GM23338 (cell line): ENCODE data around the gene LDHD. TPM values are rescaled to one million over a fixed set of nuclear protein-coding genes. Genes with fewer than 3 reads are reported as not detected.

Experiments used
- ATAC-seq: fragments of 200-7000 bp; cut with Tn5 transposase; 3 replicates; pipeline ENCODE4 v1.9.1; 2020
- DNase-seq: peaks from one replicate; pipeline ENCODE4 v3.0.0-alpha.2; 2015; ENCODE audit warnings: low spot score
- H2AFZ ChIP-seq: fragments of 200-600 bp; sonication (generic); 2 replicates; pipeline ENCODE4 v1.8.0; 2016; ENCODE audit warnings: antibody characterized with exemption, mild to moderate bottlenecking, moderate library complexity
- H3F3A ChIP-seq: fragments of 200-600 bp; sonication (generic); replicated peaks from 2 replicates; pipeline ENCODE4 v1.8.0; 2017; ENCODE audit warnings: antibody characterized with exemption, mixed run types, low read depth
- H3K27ac ChIP-seq: fragments of 200-600 bp; sonication (generic); 2 replicates; pipeline ENCODE4 v1.6.1; 2016; ENCODE audit warnings: low read depth
- H3K27me3 ChIP-seq: fragments of 200-600 bp; sonication (generic); 2 replicates; pipeline ENCODE4 v1.8.0; 2016; ENCODE audit warnings: mild to moderate bottlenecking, mixed run types, moderate library complexity; ENCODE audit not compliant: insufficient read depth
- H3K36me3 ChIP-seq: fragments of 200-600 bp; sonication (generic); 2 replicates; pipeline ENCODE4 v1.8.0; 2016; ENCODE audit warnings: mild to moderate bottlenecking; ENCODE audit not compliant: insufficient read depth
- H3K4me1 ChIP-seq: fragments of 200-600 bp; sonication (generic); 2 replicates; pipeline ENCODE4 v1.8.0; 2016; ENCODE audit warnings: mild to moderate bottlenecking, moderate library complexity; ENCODE audit not compliant: insufficient read depth
- H3K4me2 ChIP-seq: fragments of 200-600 bp; sonication (generic); 2 replicates; pipeline ENCODE4 v1.7.1; 2017; ENCODE audit warnings: mixed run types
- H3K4me3 ChIP-seq: fragments of 200-600 bp; sonication (generic); 2 replicates; pipeline ENCODE4 v1.6.1; 2016; ENCODE audit warnings: mixed run types
- H3K79me2 ChIP-seq: fragments of 200-600 bp; sonication (generic); replicated peaks from 2 replicates; pipeline ENCODE4 v1.8.0; 2017; ENCODE audit warnings: mild to moderate bottlenecking; ENCODE audit not compliant: insufficient read depth
- H3K9me2 ChIP-seq: fragments of 200-600 bp; sonication (generic); 2 replicates; pipeline ENCODE4 v1.8.0; 2017; ENCODE audit not compliant: insufficient read depth
- H4K20me1 ChIP-seq: fragments of 200-600 bp; sonication (generic); replicated peaks from 2 replicates; pipeline ENCODE4 v1.8.0; 2017; ENCODE audit warnings: mild to moderate bottlenecking; ENCODE audit not compliant: insufficient read depth
- H3K27ac Mint-ChIP-seq: 2 replicates; pipeline ENCODE4 v1.8.0; 2020; ENCODE audit warnings: inconsistent platforms, mild to moderate bottlenecking, moderate library complexity, mixed read lengths
- H3K27me3 Mint-ChIP-seq: 3 replicates; pipeline ENCODE4 v1.8.0; 2022; ENCODE audit warnings: low read depth, mild to moderate bottlenecking, moderate library complexity, mixed read lengths, inconsistent platforms; ENCODE audit not compliant: insufficient read depth, poor library complexity
- H3K36me3 Mint-ChIP-seq: 3 replicates; pipeline ENCODE4 v1.8.0; 2021; ENCODE audit warnings: low read depth, mild to moderate bottlenecking, inconsistent platforms, moderate library complexity, mixed read lengths
- H3K4me1 Mint-ChIP-seq: 3 replicates; pipeline ENCODE4 v1.8.0; 2020; ENCODE audit warnings: mild to moderate bottlenecking, inconsistent platforms, mixed read lengths
- H3K4me3 Mint-ChIP-seq: 3 replicates; pipeline ENCODE4 v1.8.0; 2021; ENCODE audit warnings: moderate library complexity, mild to moderate bottlenecking, inconsistent platforms, mixed read lengths
- H3K9me3 Mint-ChIP-seq: 3 replicates; pipeline ENCODE4 v1.8.0; 2020; ENCODE audit warnings: moderate library complexity, mild to moderate bottlenecking, inconsistent platforms, mixed read lengths
- CREB1 ChIP-seq: fragments of 250-450 bp; sonication (Bioruptor Pico); IDR thresholded peaks from 2 replicates; pipeline ENCODE4 v1.5.0; 2020; ENCODE audit warnings: low read depth, mild to moderate bottlenecking, moderate library complexity
- EZH2 ChIP-seq: fragments of 200-600 bp; sonication (generic); IDR thresholded peaks from one replicate; pipeline ENCODE4 v1.8.0; 2017; ENCODE audit warnings: antibody characterized with exemption, mild to moderate bottlenecking, low read depth; ENCODE audit not compliant: unreplicated experiment
- EZH2phosphoT487 ChIP-seq: fragments of 200-600 bp; sonication (generic); IDR thresholded peaks from one replicate; pipeline ENCODE4 v1.8.1; 2018; ENCODE audit warnings: antibody characterized with exemption; ENCODE audit not compliant: unreplicated experiment
- JUNB ChIP-seq: IDR thresholded peaks from one replicate; pipeline ENCODE4 v1.6.1; 2016; ENCODE audit warnings: antibody characterized with exemption; ENCODE audit not compliant: unreplicated experiment
- NANOG ChIP-seq: IDR thresholded peaks from 2 replicates; pipeline ENCODE4 v1.6.1; 2016; ENCODE audit warnings: antibody characterized with exemption, borderline replicate concordance
- POLR2AphosphoS5 ChIP-seq: IDR thresholded peaks from 2 replicates; pipeline ENCODE4 v1.6.1; 2016; ENCODE audit warnings: antibody characterized with exemption, low read depth
- STAT1 ChIP-seq: IDR thresholded peaks from one replicate; pipeline ENCODE4 v1.6.1; 2016; ENCODE audit warnings: antibody characterized with exemption; ENCODE audit not compliant: unreplicated experiment
- ZNF114 ChIP-seq: fragments of 250-450 bp; sonication (Bioruptor Pico); IDR thresholded peaks from 2 replicates; pipeline ENCODE4 v1.5.0; 2020; ENCODE audit warnings: mild to moderate bottlenecking, moderate library complexity
- ZNF331 ChIP-seq: fragments of 250-450 bp; sonication (Bioruptor Pico); IDR thresholded peaks from 2 replicates; pipeline ENCODE4 v1.5.0; 2020; ENCODE audit warnings: low read depth, mild to moderate bottlenecking, moderate library complexity
- polyA plus RNA-seq: library from polyadenylated mRNA; unstranded; fragments of >200 nt; fragmentation: Nextera tagmentation; extraction: Ambion mirVana; gene quantifications from 2 replicates; pipeline ENCODE4 v1.2.1, GENCODE V29; 2016
- total RNA-seq: library from RNA; depleted of rRNA; stranded (reverse); fragments of >200 nt; shearing (Covaris generic); gene quantifications from 2 replicates; pipeline ENCODE4 v1.2.3, GENCODE V29; 2014
- TF ChIP-seq, protein P1 (sequence below): fragments of 250-450 bp; sonication (Bioruptor Pico); IDR thresholded peaks from 2 replicates; pipeline ENCODE4 v1.5.0; 2020; ENCODE audit warnings: mild to moderate bottlenecking, moderate library complexity
- TF ChIP-seq, protein P2 (sequence below): IDR thresholded peaks from 2 replicates; pipeline ENCODE4 v1.6.1; 2016; ENCODE audit warnings: antibody characterized with exemption
- TF ChIP-seq, protein P3 (sequence below): IDR thresholded peaks from one replicate; pipeline ENCODE4 v1.6.1; 2018; ENCODE audit warnings: antibody characterized with exemption; ENCODE audit not compliant: unreplicated experiment
- TF ChIP-seq, protein P4 (sequence below), 2 experiments: fragments of 200-600 bp in 1 of 2; sonication (generic) in 1 of 2; conservative IDR thresholded peaks; 2 replicates each; pipeline versions ENCODE4 v1.5.1 to v1.6.1; 2016 to 2017; ENCODE audit warnings: antibody characterized with exemption in 2 of 2, low read depth in 2 of 2, mild to moderate bottlenecking in 2 of 2, moderate library complexity in 1 of 2

LDHD gene
- total and polyA plus RNA-seq, 2 experiments from 2014 or later: 5.0 to 7.7 TPM

DNA sequence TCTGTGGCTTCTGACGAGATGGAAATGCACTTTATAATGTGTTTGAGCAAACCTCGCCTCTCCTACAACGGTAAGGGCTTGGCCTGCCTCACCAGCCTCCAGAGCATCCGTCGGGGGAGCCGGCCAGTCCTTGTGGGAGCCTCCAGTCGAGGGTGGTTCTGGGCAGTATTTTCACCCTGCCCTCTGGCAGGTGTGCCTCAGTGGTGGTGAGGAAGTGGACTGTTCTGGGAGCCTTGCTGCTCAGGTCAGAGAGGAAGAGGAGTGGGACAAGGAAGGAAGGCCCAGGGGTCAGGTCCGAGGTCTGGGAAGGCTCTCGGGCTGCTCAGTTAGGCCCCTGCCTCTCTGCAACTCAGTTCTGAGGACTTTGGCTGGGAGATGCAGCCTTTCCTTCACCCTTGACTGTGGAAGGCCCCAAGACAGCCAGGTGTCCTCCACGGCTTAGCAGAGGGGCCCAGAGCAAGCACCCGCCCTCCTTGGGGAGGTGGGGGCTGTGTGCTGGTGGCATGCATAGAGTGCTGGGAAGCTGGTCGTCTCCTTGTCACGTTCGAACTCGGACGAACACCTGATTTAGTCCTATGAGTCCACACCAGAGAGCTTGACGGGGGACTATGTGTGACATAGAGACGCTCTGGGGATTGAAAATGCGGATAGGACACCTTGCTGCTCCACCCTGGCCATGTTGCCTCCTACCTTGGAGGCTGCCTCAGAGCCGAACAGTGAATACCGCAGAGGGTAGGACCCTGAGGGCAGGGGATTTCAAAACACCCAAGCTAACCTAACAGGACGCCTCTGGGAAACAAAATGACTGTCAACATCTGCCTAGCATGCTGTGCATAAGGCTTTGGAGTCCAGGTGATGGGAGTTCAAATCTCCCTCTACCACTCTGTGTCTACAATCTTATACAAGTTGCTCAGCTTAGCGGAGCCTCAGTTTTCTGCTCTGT is 22.7 kb downstream of the LDHD start:
- H3K36me3 ChIP-seq: no peaks in the 10 kb centered on the region
- no peak for DNase-seq
- H3K4me3 Mint-ChIP-seq: no peak overlapping the region
- peaks cover 2% of the 10 kb centered on the region; the same call in 1 of the 3 replicates for H3K36me3 Mint-ChIP-seq
- H3K79me2 ChIP-seq: peaks cover 45% of the 10 kb centered on the region
- peaks cover 15% of the 10 kb centered on the region for H3K27me3 Mint-ChIP-seq
- ATAC-seq: no peak
- H3K4me2 ChIP-seq: no peak overlapping the region
- H3K9me2 ChIP-seq: no peaks in the 10 kb centered on the region
- no peak overlapping the region for H3K4me3 ChIP-seq
- TF ChIP-seq, protein P1, sequence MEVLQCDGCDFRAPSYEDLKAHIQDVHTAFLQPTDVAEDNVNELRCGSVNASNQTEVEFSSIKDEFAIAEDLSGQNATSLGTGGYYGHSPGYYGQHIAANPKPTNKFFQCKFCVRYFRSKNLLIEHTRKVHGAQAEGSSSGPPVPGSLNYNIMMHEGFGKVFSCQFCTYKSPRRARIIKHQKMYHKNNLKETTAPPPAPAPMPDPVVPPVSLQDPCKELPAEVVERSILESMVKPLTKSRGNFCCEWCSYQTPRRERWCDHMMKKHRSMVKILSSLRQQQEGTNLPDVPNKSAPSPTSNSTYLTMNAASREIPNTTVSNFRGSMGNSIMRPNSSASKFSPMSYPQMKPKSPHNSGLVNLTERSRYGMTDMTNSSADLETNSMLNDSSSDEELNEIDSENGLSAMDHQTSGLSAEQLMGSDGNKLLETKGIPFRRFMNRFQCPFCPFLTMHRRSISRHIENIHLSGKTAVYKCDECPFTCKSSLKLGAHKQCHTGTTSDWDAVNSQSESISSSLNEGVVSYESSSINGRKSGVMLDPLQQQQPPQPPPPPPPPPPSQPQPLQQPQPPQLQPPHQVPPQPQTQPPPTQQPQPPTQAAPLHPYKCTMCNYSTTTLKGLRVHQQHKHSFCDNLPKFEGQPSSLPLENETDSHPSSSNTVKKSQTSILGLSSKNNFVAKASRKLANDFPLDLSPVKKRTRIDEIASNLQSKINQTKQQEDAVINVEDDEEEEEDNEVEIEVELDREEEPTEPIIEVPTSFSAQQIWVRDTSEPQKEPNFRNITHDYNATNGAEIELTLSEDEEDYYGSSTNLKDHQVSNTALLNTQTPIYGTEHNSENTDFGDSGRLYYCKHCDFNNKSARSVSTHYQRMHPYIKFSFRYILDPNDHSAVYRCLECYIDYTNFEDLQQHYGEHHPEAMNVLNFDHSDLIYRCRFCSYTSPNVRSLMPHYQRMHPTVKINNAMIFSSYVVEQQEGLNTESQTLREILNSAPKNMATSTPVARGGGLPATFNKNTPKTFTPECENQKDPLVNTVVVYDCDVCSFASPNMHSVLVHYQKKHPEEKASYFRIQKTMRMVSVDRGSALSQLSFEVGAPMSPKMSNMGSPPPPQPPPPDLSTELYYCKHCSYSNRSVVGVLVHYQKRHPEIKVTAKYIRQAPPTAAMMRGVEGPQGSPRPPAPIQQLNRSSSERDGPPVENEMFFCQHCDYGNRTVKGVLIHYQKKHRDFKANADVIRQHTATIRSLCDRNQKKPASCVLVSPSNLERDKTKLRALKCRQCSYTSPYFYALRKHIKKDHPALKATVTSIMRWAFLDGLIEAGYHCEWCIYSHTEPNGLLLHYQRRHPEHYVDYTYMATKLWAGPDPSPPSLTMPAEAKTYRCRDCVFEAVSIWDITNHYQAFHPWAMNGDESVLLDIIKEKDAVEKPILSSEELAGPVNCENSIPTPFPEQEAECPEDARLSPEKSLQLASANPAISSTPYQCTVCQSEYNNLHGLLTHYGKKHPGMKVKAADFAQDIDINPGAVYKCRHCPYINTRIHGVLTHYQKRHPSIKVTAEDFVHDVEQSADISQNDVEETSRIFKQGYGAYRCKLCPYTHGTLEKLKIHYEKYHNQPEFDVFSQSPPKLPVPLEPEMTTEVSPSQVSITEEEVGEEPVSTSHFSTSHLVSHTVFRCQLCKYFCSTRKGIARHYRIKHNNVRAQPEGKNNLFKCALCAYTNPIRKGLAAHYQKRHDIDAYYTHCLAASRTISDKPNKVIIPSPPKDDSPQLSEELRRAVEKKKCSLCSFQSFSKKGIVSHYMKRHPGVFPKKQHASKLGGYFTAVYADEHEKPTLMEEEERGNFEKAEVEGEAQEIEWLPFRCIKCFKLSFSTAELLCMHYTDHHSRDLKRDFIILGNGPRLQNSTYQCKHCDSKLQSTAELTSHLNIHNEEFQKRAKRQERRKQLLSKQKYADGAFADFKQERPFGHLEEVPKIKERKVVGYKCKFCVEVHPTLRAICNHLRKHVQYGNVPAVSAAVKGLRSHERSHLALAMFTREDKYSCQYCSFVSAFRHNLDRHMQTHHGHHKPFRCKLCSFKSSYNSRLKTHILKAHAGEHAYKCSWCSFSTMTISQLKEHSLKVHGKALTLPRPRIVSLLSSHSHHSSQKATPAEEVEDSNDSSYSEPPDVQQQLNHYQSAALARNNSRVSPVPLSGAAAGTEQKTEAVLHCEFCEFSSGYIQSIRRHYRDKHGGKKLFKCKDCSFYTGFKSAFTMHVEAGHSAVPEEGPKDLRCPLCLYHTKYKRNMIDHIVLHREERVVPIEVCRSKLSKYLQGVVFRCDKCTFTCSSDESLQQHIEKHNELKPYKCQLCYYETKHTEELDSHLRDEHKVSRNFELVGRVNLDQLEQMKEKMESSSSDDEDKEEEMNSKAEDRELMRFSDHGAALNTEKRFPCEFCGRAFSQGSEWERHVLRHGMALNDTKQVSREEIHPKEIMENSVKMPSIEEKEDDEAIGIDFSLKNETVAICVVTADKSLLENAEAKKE (CRISPR knock-in tag): no peak
- TF ChIP-seq, protein P2, sequence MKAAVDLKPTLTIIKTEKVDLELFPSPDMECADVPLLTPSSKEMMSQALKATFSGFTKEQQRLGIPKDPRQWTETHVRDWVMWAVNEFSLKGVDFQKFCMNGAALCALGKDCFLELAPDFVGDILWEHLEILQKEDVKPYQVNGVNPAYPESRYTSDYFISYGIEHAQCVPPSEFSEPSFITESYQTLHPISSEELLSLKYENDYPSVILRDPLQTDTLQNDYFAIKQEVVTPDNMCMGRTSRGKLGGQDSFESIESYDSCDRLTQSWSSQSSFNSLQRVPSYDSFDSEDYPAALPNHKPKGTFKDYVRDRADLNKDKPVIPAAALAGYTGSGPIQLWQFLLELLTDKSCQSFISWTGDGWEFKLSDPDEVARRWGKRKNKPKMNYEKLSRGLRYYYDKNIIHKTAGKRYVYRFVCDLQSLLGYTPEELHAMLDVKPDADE: no peak
- TF ChIP-seq ZNF114 (CRISPR knock-in tag) (no peak), EZH2phosphoT487 (no peak), EZH2 (no peak), ZNF331 (no peak), POLR2AphosphoS5 (no peak), JUNB (no peak), STAT1 (no peak), CREB1 (no peak), NANOG (no peak)
- TF ChIP-seq, protein P3, sequence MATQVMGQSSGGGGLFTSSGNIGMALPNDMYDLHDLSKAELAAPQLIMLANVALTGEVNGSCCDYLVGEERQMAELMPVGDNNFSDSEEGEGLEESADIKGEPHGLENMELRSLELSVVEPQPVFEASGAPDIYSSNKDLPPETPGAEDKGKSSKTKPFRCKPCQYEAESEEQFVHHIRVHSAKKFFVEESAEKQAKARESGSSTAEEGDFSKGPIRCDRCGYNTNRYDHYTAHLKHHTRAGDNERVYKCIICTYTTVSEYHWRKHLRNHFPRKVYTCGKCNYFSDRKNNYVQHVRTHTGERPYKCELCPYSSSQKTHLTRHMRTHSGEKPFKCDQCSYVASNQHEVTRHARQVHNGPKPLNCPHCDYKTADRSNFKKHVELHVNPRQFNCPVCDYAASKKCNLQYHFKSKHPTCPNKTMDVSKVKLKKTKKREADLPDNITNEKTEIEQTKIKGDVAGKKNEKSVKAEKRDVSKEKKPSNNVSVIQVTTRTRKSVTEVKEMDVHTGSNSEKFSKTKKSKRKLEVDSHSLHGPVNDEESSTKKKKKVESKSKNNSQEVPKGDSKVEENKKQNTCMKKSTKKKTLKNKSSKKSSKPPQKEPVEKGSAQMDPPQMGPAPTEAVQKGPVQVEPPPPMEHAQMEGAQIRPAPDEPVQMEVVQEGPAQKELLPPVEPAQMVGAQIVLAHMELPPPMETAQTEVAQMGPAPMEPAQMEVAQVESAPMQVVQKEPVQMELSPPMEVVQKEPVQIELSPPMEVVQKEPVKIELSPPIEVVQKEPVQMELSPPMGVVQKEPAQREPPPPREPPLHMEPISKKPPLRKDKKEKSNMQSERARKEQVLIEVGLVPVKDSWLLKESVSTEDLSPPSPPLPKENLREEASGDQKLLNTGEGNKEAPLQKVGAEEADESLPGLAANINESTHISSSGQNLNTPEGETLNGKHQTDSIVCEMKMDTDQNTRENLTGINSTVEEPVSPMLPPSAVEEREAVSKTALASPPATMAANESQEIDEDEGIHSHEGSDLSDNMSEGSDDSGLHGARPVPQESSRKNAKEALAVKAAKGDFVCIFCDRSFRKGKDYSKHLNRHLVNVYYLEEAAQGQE: no peak
- TF ChIP-seq, protein P4, sequence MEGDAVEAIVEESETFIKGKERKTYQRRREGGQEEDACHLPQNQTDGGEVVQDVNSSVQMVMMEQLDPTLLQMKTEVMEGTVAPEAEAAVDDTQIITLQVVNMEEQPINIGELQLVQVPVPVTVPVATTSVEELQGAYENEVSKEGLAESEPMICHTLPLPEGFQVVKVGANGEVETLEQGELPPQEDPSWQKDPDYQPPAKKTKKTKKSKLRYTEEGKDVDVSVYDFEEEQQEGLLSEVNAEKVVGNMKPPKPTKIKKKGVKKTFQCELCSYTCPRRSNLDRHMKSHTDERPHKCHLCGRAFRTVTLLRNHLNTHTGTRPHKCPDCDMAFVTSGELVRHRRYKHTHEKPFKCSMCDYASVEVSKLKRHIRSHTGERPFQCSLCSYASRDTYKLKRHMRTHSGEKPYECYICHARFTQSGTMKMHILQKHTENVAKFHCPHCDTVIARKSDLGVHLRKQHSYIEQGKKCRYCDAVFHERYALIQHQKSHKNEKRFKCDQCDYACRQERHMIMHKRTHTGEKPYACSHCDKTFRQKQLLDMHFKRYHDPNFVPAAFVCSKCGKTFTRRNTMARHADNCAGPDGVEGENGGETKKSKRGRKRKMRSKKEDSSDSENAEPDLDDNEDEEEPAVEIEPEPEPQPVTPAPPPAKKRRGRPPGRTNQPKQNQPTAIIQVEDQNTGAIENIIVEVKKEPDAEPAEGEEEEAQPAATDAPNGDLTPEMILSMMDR (conservative IDR thresholded peaks at IDR 0.05; ENCODE audit: low read depth in 2 of 2): no peak
- H3K9me3 Mint-ChIP-seq: no peaks in the 10 kb centered on the region
- H4K20me1 ChIP-seq: peaks cover 3% of the 10 kb centered on the region; the same call in 1 of the 2 replicates
- H3K27ac Mint-ChIP-seq: no peak overlapping the region
- peaks cover 52% of the 10 kb centered on the region for H3K4me1 Mint-ChIP-seq
- H3K27me3 ChIP-seq: no peaks in the 10 kb centered on the region
- H3K4me1 ChIP-seq: peaks cover 30% of the 10 kb centered on the region
- no peak overlapping the region for H3K27ac ChIP-seq
- no peaks in the 10 kb centered on the region; the same call in 1 of the 2 replicates for H3F3A ChIP-seq
- H2AFZ ChIP-seq: no peak overlapping the region
